ENCODE data around the gene FBXW7. TPM values are rescaled to one million over a fixed set of nuclear protein-coding genes. Genes with fewer than 3 reads are reported as not detected.

The FBXW7 gene
- total RNA-seq, 1 donor from 2014 or later: 23.3 TPM

GRCh38 chr4:152443859-152444258 is 92.0 kb downstream of the FBXW7 start:
- Mint-ChIP-seq H3K27me3 (ENCODE audit: low read depth) (no peaks in the 10 kb centered on the region), H3K4me3 (ENCODE audit: unreplicated experiment) (no peak overlapping the region), H3K27ac (ENCODE audit: unreplicated experiment) (no peak overlapping the region), H3K9me3 (ENCODE audit: low read depth) (no peaks in the 10 kb centered on the region), H3K36me3 (ENCODE audit: low read depth) (no peaks in the 10 kb centered on the region), H3K4me1 (ENCODE audit: low read depth) (peaks cover 2% of the 10 kb centered on the region)
- DNase-seq (ENCODE audit: low spot score): no peak
- no peak for TF ChIP-seq CTCF (IDR thresholded peaks at IDR 0.05)

GRCh38 chr4:152437561-152437960 is 98.3 kb downstream of the FBXW7 start:
- Mint-ChIP-seq H3K27ac (ENCODE audit: unreplicated experiment) (no peak overlapping the region), H3K27me3 (ENCODE audit: low read depth) (no peaks in the 10 kb centered on the region), H3K36me3 (ENCODE audit: low read depth) (peaks cover 3% of the 10 kb centered on the region), H3K9me3 (ENCODE audit: low read depth) (peaks cover 13% of the 10 kb centered on the region), H3K4me3 (ENCODE audit: unreplicated experiment) (no peak overlapping the region), H3K4me1 (ENCODE audit: low read depth) (no peaks in the 10 kb centered on the region)
- no peak for DNase-seq (ENCODE audit: low spot score)
- no peak for TF ChIP-seq CTCF (IDR thresholded peaks at IDR 0.05)

DNA sequence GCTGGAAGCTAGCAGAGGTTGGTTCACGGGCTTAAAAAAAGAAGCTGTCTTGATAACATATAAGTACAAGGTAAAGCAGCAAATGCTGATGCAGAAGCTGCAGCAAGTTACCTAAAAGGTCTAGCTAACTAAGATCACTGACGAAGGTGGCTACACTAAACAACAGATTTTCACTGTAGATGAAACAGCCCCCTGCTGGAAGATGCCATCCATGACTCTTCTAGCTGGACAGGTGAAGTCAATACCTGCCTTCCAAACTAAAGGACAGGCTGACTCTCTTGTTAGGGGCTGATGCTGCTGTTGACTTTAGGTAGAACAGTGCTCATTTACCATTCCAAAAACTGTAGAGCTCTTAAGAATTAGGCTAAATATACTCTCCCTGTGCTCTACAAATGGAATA is 99.5 kb downstream of the FBXW7 start:
- DNase-seq (ENCODE audit: low spot score): no peak
- peaks cover 13% of the 10 kb centered on the region for H3K9me3 Mint-ChIP-seq (ENCODE audit: low read depth)
- peaks cover 3% of the 10 kb centered on the region for H3K36me3 Mint-ChIP-seq (ENCODE audit: low read depth)
- peaks cover 2% of the 10 kb centered on the region for H3K4me1 Mint-ChIP-seq (ENCODE audit: low read depth)
- no peak overlapping the region for H3K4me3 Mint-ChIP-seq (ENCODE audit: unreplicated experiment)
- no peaks in the 10 kb centered on the region for H3K27me3 Mint-ChIP-seq (ENCODE audit: low read depth)
- H3K27ac Mint-ChIP-seq (ENCODE audit: unreplicated experiment): no peak overlapping the region
- no peak for TF ChIP-seq CTCF (IDR thresholded peaks at IDR 0.05)

DNA sequence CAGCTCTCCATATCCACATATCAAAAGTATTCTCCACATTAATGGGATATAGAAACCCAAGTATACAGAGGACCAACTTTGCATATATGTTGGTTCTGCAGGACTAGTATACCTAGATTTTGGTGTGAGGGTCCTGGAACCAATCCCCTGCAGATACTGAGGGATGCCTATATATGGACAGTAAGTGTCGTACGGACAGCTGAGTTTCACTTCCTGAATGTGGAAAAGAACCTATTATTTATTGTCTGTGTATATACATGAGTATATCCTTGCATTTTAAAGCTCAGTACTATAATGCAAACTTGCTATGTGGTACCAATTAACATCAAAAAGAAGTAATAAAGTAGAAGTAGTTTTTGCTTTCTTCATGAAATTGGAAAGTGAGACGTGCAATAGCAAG is 101.9 kb downstream of the FBXW7 start:
- H3K4me1 Mint-ChIP-seq (ENCODE audit: low read depth): peaks cover 5% of the 10 kb centered on the region
- peaks cover 3% of the 10 kb centered on the region for H3K36me3 Mint-ChIP-seq (ENCODE audit: low read depth)
- no peaks in the 10 kb centered on the region for H3K27me3 Mint-ChIP-seq (ENCODE audit: low read depth)

DNA sequence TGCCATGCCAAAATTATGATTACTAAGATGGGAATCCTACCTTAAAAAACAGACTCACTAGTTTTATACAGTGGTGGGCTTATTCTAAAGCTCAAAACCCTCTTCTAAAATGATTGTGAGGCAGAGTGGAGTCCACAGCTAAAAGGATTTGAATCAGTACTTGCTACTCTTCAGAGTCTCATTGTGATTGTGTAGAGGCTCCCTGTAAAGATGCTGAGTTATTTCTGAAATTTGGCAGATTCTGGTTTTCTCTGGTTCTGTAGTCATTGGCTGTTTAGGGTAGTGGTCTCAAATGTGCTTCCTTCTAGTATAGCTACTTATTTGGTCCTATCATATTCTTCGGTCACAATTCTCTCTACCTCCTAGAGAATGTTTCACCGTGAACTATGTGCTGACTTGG is 104.1 kb downstream of the FBXW7 start:
- peaks cover 6% of the 10 kb centered on the region for H3K9me3 Mint-ChIP-seq (ENCODE audit: low read depth)
- H3K4me3 Mint-ChIP-seq (ENCODE audit: unreplicated experiment): no peak overlapping the region
- no peak overlapping the region for H3K27ac Mint-ChIP-seq (ENCODE audit: unreplicated experiment)
- peaks cover 2% of the 10 kb centered on the region for H3K36me3 Mint-ChIP-seq (ENCODE audit: low read depth)
- DNase-seq (ENCODE audit: low spot score): no peak
- H3K4me1 Mint-ChIP-seq (ENCODE audit: low read depth): peaks cover 5% of the 10 kb centered on the region
- TF ChIP-seq CTCF (IDR thresholded peaks at IDR 0.05): no peak
- no peaks in the 10 kb centered on the region for H3K27me3 Mint-ChIP-seq (ENCODE audit: low read depth)

More for the DNA sequence above, 101.9 kb downstream of the FBXW7 start:
- no peak for DNase-seq (ENCODE audit: low spot score)
- Mint-ChIP-seq H3K9me3 (ENCODE audit: low read depth) (peaks cover 13% of the 10 kb centered on the region), H3K4me3 (ENCODE audit: unreplicated experiment) (no peak overlapping the region), H3K27ac (ENCODE audit: unreplicated experiment) (no peak overlapping the region)
- no peak for TF ChIP-seq CTCF (IDR thresholded peaks at IDR 0.05)

All from chondrocyte (in vitro differentiated cells).